Glomerular endothelial cell (primary cell): ENCODE measurements around the gene TMEM178B. TPM values are rescaled to one million over a fixed set of nuclear protein-coding genes. Genes with fewer than 3 reads are reported as not detected.
"Not testable (repeated sequence)": the region's sequence is repeated elsewhere in the genome, so short reads cannot be mapped to it uniquely, and the experiment has no call there.

ENCODE experiments used
- DNase-seq: peaks from one replicate; pipeline ENCODE4 v3.0.0-alpha.2; 2011; ENCODE audit warnings: low read depth, low spot score; ENCODE audit errors: extremely low read depth
- total RNA-seq: library from RNA; depleted of rRNA; stranded (reverse); fragments of >200 nt; gene quantifications from 2 replicates; pipeline ENCODE4 v1.2.3, GENCODE V29; 2015

Gene TMEM178B
- total RNA-seq, 1 donor from 2014 or later, result 1.1 TPM

DNA sequence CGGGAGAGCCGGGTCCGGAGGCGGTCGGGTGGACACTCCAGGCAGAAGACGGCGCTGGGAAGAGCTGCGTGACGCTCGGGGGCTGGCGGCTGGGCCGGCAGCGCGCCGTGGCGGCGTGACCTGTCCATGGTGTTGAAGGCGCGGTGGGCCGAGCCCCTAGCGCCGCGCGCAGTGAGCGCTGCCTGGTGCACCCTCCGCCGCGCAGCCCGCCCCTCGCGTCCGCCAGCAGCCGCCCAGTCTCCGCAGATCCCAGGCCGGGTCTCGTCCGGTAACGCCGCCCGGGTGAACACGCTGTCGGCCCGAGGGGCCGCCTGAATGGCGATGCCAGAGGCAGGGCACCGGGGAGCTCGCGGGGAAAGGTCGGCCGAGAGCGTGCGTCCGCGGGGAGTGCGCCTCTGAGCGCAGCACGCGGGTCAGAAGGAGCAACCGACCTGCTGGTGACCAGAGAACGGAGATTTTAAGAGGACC, 657 bp upstream of the TMEM178B start:
- DNase-seq, result no peak

DNA sequence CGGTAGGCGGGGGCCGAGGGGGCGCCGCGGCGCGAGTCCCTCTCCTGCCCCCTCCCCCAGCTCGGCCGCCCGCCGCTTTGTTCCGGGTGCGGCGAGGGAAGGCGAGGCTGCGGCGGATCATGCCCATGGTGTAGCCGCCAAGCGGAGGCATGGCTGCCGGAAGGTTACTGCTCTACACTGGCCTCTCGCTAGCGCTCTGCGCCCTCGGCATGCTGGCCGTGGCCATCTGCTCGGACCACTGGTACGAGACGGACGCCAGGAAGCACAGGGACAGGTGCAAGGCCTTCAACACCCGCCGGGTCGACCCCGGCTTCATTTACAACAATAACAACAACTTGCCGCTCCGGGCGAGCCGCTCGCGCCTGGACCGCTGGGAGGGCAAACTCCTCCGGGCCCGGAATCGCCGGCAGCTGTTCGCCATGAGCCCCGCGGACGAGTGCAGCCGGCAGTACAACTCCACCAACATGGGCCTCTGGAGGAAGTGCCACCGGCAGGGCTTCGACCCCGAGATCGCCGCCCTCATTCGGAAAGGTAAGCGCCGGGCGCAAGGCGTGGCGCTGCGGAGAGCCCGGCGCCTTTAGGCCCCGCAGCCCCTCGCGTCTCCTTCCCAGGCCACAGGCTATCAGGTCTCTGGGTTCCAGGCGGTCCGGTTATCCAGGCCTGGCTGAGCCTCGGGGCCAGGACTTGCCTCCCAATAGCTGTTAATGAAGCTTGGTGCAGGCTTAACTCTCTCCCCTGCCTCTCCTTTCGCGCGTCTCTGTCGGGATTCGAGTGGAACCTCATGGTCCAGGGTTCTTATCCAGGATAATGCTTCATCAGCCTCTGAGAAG, 513 bp downstream of the TMEM178B start:
- no peak for DNase-seq

DNA sequence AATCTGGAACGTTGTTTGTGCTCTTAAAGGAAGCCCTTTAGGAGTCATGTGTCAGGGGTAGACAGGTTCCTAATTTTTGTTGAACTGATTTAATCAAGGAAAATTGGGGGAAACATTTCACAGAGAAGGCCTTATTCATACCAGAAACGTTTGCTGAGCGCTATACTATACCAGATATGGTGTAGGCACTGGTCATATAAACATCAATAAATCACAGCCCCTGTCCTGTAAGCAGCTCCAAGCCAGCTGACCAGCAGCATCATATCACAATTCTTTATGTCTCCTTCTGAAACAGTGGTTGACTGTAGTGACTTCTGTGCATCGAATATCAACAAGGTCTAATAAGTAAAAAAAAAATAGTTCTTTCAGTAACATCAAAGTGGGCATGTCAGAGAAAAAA, 1.1 kb downstream of the TMEM178B start:
- DNase-seq, result no peak

DNA sequence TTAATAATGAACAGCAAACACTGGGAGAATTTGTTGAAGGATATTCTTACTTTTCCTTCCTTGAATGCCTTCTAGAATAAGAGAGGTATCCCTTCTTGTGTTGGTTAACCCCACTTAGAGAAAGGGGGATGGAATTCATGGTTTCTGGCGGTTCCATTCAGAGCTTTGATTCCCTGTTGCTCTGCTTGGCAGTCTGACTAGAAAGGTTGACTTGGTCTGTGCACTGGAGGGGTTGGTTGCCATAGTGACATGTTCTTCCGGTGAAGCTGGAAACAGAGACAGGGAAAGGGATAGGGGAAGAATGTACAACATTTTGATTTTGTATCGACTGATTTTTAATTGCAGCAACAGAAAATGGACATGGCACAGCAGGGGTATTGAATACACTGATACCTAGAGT, 2.5 kb downstream of the TMEM178B start:
- DNase-seq, result no peak

DNA sequence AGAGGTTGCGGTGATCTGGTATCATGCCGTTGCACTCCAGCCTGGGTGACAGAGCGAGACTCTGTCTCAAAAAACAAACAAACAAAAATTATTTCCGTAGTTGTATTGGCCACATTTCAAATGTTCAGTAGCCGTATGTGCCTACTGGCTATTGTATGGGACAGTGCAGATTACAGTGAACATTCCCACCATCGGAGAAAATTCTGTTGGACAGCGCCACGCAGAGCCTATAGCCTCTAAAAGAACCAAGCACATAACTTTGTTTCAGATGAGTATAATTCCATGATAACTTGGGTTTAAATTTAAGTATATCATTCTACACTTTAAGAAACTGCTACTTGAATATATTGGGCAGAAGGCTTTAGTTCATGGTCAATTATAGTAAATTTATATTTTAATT, 5.4 kb downstream of the TMEM178B start:
- no peak for DNase-seq

DNA sequence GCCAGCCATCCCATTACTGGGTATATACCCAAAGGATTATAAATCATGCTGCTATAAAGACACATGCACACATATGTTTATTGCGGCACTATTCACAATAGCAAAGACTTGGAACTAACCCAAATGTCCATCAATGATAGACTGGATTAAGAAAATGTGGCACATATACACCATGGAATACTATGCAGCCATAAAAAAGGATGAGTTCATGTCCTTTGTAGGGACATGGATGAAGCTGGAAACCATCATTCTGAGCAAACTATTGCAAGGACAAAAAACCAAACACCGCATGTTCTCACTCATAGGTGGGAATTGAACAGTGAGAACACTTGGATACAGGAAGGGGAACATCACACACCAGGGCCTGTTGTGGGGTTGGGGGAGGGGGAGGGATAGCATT, 15.6 kb downstream of the TMEM178B start:
- DNase-seq, result not testable (repeated sequence)

DNA sequence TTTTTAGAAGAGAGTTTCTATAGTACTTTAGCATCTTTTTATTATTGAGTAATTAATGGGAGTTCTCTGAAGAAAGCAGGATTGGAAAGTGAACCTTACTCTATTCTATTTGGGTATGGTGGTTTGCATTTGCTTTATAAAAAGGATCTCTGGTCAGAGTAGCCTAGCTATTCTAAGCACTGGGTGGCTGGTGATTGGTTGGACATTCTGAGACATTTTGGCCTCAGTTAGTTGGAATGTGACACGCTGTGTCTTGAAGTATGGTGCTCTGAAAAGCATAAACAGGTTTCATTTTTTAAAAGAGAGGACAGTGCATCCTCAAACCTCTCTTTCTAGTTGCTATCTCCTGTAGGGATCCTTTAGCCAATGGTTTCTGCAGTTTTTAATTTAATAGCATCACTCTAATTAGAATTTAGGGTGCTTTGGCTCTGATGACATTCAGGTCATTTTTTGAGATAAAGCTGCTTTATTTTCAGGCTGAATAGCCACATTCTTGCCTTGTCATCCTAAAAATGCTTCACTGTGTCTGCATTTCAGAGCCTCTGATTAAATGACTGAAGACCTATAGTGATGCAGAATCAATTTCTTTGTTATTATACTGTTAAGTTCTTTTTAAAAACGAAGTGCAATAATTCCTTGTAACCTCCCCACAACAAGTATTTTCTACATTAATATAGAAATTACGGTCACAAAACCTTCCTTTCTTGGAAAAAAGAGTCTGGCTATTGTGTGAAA, 20.6 kb downstream of the TMEM178B start:
- no peak for DNase-seq

DNA sequence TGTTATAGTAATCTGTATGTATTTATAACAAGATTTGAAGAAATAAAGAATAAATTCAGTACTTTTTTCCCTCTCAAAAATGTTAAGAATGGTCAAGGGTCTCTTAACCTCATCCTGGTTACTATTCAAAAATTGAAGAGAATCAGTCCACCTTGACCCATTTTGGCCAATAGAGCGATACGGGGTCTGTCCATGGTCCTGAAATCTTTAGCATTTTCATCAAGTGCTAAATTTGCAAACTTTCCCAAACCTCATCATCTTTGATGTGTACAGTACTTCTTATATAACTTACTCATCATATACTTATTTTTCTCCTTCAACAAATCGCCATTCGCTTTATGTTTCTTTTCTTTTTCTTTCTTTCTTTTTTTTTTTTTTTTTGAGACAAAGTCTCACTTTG, 23.6 kb downstream of the TMEM178B start:
- no peak for DNase-seq

DNA sequence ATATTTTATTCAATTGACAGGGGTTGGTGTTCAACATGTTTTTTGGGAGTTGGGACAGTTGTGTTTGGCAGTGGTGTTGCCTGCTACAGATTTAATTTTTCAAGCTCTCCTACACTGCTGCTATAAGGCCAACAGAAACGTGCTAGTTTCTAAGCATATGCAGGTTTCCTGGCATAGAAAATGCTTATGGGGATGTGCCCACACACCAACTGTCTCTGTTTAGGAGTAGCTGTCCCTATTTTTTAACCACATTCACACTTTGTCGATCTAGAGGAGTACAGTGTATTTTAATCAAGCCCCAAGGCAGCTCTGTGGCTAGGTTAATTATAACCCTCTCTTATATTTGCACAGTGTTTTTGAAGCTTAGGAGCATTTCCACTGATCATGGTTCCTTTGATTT, 28.6 kb downstream of the TMEM178B start:
- no peak for DNase-seq

DNA sequence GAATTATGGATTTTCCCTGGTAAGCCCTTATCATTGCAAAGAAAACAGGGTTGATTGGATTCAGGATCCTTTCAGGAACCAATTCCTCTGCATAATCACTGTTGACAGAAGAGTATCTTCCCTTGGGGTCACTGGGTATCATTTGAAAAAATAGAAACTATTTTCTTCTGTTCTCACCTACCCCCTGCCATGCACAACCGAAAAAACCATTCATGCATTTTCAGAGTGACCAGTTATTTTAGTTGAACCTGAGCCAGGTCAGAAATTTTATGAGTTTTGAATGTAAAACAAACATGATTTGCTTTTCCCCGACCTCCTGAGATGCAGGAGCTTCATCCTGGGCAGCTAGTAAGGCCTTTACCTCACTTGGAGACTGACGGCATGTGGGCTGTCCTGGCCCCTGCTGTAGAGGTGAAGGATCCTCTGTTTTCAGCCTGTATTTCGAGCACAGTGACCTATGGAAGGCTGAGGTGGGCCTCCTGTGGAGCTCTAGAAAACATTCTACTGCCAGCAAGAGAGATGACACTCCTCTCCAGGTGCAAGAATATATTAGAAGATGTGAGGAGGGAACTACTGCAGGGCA, 30.1 kb downstream of the TMEM178B start:
- DNase-seq, result no peak

DNA sequence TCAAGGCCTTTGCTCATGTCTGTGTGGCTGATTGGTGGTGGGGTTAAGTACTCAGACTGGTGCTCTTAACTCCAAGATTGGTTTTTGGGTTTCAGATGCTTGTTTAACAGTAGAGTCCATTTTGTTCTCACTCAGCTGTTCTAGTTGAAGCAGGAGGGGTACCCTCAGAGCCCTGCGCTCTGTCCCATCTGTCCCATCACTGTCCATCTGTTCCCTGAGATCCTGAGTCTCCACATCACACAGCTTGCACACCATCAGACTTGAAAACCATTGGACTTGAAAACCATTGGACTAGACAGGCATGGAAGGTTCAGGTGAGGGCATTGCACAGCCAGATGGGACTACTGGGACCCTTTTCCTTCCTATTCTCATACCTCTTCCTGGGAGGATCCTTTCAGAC, 39.3 kb downstream of the TMEM178B start:
- no peak for DNase-seq

DNA sequence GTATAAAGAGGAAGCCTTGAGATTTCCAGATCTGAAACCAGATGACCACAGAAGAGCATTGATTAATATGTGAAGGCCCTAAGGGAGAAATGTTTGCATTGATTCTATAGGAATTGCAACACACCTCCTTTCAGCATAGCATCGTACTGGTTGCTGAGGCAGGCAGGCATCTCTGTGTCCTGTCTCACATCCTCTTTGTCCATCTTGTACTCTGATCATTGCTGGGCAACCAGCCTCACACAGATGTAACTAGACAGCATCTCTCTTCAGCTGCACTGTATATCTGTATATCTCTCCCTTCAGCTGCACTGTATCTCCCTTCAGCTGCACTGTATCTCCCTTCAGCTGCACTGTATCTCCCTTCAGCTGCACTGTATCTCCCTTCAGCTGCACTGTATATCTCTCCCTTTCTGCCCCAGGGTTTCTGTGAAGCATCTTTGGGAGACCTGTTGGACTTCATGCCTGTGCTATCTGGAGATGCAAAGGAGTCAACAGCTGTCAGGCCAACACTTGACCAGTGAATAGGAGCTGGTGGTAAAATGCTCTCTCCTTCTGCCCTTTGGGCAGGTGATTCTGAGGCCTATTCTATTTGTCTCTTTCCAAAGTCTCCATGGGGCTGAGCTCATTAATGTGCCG, 40.3 kb downstream of the TMEM178B start:
- no peak for DNase-seq

DNA sequence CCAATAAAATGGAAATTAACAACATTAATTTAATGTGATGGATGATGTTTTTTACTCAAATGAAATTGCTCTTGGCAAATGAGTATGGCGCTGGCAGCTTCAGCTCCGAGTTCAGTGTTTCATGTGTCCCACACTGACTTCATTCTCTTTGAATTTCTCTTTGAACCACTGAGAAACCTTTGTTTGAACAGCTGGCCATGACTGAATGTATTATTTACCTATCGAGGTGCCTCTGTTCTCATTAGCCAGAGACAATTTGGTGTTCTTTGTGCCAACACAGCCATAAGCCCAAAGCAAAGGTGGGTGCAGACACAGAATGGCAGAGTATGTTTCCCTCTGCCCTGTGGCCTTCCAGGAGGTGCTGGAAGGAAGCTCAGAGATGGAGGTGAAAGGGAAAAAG, 42.1 kb downstream of the TMEM178B start:
- DNase-seq, result no peak

DNA sequence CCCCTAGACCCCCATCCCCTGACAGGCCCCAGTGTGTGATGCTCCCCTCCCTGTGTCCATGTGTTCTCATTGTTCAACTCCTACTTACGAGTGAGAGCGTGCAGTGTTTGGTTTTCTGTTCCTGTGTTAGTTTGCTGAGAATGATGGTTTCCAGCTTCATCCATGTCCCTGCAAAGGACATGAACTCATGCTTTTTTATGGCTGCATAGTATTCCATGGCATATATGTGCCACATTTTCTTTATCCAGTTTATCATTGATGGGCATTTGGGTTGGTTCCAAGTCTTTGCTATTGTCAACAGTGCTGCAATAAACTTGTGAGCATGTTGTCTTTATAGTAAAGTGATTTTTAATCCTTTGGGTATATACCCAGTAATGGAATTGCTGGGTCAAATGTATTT, 42.8 kb downstream of the TMEM178B start:
- DNase-seq, result not testable (repeated sequence)

DNA sequence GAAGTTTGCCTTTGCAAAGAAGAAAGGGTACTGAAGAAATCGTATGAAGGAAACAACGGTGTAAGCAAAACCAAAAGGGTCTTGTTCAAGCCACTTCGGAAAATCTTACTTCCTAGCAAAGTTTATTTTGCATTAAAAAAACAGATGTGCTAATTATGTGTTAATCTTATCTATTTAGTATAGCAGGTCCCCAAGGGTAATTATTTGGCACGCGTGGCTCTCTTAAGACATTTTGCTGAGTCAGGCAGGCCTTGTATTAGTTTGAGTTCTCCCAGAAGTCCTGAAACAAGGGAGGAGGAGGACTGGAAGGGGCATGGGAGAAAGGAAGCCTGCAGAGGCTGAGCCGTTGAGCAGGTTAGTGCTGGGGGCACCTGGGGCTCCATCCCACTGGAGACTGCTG, 44.9 kb downstream of the TMEM178B start:
- DNase-seq, result no peak

DNA sequence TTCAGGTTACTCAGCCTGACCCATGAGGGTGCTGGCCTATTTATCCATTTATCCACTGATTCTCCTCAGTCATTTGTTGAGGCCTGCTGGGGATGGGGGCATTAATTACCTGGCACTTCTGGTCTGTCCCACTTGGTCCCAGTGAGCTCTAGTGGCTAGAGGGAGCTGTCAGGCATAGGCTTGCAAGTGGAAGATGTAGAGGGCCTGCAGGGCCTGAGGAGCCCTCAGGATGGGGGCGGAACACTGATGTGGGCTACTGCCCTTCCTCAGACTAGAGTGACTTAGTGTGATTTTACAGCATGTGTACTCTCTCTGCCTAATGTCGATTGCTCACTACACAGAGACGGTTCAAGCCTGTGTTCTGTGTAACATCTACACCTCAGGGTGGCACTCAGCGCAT, 45.3 kb downstream of the TMEM178B start:
- no peak for DNase-seq

DNA sequence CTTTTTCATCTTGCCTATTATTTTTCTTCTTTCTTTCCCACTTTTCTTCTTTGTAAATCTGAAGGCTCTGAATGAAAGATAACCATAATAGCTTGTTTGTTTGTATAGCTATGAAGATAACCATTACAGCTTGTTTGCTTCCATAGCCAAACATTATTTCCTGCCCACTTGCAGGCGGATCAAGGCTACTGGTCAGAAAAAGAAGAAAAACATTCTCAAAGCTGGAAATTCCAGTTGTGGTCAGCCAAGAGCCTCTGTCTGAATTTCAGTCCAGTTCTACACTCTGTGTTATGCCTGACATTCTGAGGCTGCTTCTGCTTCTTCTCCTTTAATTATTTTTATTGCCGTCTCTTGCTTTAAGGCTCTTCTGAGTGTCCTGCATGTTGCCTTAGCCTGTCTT, 48.9 kb downstream of the TMEM178B start:
- DNase-seq, result no peak

DNA sequence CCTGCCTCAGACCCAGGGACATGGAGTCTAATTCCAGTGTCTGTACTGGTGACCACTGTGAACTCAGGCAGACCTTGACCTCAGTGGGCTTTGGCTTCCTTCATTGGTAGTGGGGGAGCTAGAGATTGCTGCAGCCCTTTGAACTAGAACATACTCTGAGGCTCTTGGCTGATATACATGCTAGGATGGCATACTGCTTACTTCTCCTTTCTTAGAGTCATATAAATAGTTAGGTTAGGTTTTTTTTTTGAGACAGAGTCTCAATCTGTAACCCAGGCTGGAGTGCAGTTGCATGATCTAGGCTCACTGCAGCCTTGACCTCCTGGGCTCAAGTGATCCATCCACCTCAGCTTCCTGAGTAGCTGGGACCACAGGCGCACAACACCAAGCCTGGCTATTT, 49.7 kb downstream of the TMEM178B start:
- no peak for DNase-seq

DNA sequence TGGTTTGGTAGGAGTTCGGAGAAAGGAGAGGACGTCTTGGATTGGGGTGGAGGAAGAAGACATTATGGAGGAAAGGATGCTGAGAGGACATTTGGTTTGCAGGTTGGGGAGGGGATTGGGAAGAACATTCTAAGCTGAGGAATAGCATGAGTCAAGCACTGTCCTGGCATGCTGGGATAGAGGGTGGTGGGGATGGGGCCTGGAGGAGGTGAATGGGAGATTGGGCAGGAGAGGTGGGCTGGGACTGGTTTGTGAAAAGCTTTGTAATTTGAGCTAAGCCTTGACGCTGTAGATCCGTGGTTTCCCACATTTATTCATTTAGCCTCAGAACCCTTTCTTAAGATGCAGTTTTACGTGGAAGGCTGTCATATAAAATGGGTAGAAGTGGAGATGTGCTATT, 52.2 kb downstream of the TMEM178B start:
- no peak for DNase-seq

DNA sequence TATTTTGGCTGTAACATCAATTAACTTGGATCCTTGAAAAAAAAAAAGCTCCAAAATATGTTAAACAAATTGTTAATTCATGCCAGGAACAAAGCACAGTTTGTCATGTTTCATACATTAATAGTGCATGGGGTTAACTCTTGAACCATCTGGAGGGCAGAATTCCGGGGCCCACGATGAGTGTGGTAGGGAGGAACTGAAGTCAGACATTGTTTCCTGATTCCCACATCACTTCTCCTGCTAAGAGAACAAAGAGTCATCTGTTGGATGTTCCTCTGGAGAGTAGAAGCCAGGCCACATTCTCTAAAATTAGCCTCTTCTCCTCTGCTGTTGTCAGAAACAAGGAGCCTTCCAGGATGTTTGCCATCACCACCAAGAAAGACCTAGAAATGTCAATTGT, 54.6 kb downstream of the TMEM178B start:
- DNase-seq, result no peak

DNA sequence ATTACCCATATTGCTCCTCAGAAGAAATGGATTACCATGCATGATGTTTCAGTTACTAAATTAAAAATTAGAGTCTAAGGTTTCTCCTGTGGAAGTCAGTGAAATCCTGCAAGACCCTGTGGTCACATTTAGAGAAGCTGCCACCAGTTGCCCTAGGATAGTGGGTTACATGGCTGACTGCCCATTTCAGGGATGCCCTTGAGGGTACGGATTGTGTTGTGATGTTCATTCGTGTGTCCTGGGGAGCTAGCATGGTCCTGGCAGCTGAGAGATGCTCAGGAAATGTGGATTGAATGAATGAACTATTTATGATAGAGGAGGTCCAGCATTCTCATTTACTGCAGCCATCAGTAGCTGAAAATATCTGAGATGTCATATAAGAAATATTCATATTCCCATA, 55.1 kb downstream of the TMEM178B start:
- DNase-seq, result no peak
